Measurements from ENCODE around the gene UTP18.

DNA sequence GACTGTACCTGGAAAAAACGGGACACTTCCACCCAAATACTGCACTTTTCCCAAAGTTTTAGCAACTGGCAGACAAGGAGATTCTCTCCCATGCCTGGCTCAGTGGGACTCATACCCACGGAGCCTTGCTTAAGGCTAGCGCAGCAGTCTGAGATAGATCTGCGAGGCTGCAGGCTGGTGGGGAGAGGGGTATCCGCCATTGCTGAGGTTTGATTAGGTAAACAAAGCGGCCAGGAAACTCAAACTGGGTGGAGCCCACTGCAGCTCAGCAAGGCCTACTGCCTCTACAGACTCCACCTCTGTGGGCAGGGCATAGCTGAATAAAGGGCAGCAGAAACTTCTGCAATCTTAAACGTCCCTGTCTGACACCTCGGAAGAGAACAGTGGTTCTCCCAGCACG, 44.8 kb downstream of the UTP18 start:
- TF ChIP-seq, protein P1, sequence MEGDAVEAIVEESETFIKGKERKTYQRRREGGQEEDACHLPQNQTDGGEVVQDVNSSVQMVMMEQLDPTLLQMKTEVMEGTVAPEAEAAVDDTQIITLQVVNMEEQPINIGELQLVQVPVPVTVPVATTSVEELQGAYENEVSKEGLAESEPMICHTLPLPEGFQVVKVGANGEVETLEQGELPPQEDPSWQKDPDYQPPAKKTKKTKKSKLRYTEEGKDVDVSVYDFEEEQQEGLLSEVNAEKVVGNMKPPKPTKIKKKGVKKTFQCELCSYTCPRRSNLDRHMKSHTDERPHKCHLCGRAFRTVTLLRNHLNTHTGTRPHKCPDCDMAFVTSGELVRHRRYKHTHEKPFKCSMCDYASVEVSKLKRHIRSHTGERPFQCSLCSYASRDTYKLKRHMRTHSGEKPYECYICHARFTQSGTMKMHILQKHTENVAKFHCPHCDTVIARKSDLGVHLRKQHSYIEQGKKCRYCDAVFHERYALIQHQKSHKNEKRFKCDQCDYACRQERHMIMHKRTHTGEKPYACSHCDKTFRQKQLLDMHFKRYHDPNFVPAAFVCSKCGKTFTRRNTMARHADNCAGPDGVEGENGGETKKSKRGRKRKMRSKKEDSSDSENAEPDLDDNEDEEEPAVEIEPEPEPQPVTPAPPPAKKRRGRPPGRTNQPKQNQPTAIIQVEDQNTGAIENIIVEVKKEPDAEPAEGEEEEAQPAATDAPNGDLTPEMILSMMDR (conservative IDR thresholded peaks at IDR 0.05 in 1 of 2, IDR thresholded peaks at IDR 0.05 in 1 of 2; ENCODE audit: low read depth in 1 of 2, low read length in 2 of 2): no peak
- no peak for TF ChIP-seq EZH2 (IDR thresholded peaks at IDR 0.05; ENCODE audit: low read length, missing control alignments)
